Right lobe of liver (tissue), 4 donors: ENCODE results near the gene CADM2.

ENCODE experiments used
- POLR2A ChIP-seq: fragments of 450-650 bp; IDR thresholded peaks from one replicate; pipeline ENCODE4 v1.6.1; 2017; ENCODE audit warnings: antibody characterized with exemption, mild to moderate bottlenecking
- TF ChIP-seq, protein P1 (sequence below), 4 donors: fragments of 200-600 bp in 3 of 4; fragments of 450-650 bp in 1 of 4; IDR thresholded peaks; one replicate each; pipeline versions ENCODE4 v1.5.1 to v1.8.0; 2016 to 2022; ENCODE audit warnings: antibody characterized with exemption in 4 of 4, mild to moderate bottlenecking in 2 of 4
- donor health status: DM: no; HTN: no; CAD: no.
- donor health status: DM: no; HTN: no; CAD: no.
- donor health status: DM: no; HTN: yes; CAD: no.

DNA sequence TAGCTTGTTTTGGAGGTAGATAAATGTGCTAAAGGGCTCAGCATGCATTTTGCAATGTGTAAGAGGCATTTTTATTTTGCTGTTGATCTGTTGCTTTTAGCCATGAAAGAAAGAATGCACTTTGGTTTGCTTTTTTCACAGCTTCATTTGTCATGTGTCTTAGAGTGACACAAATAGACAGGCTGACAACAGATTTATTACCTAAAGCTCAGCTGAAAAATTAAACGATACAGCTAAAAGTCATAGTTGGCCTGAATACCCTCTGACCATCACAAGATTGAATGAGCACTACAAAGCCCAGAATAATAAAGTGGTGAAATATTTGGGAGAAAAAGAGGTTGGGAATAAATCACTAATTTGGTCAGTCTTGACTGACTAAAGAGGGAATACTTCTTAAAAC, 723.1 kb downstream of the CADM2 start:
- TF ChIP-seq, protein P1, sequence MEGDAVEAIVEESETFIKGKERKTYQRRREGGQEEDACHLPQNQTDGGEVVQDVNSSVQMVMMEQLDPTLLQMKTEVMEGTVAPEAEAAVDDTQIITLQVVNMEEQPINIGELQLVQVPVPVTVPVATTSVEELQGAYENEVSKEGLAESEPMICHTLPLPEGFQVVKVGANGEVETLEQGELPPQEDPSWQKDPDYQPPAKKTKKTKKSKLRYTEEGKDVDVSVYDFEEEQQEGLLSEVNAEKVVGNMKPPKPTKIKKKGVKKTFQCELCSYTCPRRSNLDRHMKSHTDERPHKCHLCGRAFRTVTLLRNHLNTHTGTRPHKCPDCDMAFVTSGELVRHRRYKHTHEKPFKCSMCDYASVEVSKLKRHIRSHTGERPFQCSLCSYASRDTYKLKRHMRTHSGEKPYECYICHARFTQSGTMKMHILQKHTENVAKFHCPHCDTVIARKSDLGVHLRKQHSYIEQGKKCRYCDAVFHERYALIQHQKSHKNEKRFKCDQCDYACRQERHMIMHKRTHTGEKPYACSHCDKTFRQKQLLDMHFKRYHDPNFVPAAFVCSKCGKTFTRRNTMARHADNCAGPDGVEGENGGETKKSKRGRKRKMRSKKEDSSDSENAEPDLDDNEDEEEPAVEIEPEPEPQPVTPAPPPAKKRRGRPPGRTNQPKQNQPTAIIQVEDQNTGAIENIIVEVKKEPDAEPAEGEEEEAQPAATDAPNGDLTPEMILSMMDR (IDR thresholded peaks at IDR 0.05), result no peak
- TF ChIP-seq POLR2A, result no peak
